Measurements from ENCODE around the gene PC.
"Not testable (repeated sequence)": the region's sequence is repeated elsewhere in the genome, so short reads cannot be mapped to it uniquely, and the experiment has no call there.

Gene PC

DNA sequence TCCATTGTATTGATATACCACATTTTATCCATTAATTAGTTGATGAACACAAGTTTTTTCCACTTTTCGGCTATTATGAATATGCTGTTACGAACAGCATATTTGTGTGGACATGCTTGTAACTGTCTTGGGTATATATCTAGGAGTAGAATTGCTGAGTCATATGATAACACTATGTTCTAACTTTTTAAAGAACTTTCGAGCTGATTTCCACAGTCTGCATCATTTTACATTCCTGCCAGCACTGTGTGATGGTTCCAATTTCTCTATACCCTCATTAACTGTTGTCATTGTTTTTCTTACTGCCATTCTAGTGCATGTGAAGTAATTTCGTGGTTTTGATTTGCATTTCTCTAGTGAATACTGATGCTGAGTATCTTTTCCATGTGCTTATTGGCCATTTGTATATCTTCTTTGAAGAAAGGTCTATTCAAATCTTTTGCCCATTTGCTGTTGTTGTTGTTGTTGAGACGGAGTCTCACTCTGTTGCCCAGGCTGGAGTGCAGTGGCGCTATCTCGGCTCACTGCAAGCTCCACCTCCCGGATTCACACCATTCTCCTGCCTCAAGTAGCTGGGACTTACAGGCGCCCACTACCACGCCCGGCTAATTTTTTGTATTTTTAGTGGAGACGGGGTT, 122.3 kb downstream of the PC start:
- DNase-seq: no peak

DNA sequence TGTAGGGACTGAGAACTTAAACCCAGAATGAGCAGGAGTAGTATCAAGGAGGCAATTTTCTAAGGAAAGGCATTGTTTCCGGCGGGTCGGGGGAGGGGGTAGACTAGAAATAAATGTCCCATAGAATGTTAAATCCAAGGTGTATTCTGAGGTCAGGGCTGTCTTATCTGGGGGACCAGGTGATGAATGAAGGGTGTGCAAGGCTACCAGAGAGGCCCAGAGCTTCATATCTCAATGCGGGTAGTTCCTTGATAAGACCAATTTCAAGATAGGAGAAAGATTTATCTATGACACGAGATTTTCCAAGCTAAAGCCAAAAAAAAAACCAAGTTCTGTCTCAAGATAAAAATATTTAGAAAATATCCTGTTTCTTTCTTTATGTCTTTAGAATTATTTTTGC, 123.2 kb downstream of the PC start:
- no peak for DNase-seq

DNA sequence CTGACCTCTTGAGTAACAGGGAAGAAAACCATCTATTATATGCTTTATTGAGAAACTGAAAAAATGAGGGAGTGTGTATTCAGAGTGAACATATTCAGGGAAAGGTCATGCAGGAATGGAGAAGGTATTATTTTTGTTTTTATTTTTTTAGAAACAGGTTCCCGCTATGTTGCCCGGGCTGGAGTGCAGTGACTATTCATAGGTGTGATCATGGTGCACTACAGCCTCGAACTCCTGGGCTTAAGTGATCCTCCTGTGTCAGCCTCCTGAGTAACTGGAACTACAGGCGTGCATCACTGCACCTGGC, 123.7 kb downstream of the PC start:
- no peak for DNase-seq

DNA sequence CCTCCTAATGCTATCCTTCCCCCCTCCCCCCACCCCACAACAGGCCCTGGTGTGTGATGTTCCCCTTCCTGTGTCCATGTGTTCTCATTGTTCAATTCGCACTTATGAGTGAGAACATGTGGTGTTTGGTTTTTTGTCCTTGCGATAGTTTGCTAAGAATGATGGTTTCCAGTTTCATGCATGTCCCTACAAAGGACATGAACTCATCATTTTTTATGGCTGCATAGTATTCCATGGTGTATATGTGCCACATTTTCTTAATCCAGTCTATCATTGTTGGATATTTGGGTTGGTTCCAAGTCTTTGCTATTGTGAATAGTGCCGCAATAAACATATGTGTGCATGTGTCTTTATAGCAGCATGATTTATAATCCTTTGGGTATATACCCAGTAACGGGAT, 133.6 kb downstream of the PC start:
- not testable (repeated sequence) for DNase-seq

DNA sequence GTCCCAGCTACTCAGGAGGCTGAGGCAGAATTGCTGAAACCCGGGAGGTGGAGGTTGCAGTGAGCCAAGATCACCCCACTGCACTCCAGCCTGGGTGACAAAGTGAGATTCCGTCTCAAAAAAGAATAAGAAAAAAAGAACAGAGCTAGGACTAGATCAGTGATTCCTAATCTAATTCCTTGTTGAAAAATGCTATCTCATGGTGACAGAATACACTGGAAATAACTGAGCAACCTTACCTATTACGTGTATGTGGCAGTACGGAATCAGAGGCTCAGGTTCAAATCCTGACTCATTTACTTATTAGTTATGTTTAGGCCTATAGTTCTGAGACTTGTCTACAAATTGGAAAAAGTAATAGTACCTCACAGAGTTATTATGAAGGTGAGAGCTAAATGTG, 134.5 kb downstream of the PC start:
- DNase-seq: no peak

DNA sequence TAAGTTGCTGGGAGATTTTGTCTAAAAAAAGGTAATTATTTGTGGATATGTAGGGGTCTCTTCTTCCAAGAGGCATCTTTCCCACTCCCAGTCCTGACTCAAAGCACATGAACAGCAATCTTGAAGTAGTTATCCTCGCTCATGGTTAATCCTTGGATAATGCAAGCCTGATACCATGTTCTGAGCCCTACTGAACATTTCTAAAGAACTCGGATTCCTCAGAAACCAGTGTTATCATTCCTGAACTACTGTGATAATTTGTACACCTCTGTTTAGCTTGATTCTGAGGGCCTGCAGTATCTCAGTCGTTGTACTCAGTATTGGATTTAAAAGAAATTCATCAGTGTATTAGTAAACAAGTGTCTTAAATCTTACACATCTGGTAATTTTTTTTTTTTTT, 137.3 kb downstream of the PC start:
- DNase-seq: no peak

DNA sequence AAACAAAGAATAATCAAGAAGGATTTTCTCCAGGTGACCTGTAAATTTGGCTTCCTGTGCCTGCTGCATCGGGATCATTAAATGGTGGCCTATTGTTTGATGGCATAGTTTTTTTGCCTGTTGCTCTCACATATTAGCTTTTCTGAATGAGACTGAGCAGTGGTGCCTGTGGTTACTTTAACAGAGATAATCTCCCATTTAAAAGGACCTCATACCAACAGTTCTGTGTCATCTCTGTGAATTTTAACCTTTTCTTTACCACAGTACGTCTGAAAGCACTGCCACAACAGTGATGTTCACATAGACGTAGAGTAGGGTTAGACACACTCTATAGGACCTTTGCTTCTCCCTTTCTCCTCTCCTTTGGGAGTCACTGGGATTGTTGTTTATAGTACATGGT, 137.8 kb downstream of the PC start:
- DNase-seq: no peak

DNA sequence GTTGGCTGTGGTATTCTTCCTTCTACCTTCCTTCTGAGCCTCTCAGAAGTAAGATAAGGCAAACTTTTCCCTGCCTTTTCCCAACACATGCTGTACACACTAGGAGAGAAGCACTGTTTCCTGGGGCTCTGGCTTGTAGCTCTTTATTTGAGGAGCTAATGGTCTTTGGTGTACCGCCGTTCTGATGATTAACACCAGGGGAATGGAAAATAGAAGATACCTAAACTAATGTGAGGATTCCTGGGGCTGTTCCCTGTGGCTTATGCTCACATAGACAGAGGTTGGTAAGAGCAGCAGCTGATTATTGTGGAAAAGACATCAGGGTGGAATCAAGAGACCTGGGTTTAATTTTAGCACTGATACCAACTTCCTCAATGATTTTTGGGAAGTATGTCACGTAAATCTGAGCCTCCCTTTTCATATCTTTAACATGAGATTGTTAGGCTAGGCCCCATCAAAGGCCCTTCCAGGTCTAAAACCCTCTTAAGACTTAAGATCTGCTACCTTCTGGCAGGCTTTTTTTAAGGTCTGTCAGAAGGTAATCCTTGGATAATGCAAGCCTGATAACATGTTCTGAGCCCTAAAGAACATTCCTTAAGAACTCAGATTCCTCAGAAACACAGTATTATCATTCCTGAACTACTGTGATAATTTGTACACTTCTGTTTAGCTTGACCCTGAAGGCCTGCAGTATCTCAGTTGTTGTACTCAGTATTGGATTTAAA, 139.8 kb downstream of the PC start:
- DNase-seq: no peak

DNA sequence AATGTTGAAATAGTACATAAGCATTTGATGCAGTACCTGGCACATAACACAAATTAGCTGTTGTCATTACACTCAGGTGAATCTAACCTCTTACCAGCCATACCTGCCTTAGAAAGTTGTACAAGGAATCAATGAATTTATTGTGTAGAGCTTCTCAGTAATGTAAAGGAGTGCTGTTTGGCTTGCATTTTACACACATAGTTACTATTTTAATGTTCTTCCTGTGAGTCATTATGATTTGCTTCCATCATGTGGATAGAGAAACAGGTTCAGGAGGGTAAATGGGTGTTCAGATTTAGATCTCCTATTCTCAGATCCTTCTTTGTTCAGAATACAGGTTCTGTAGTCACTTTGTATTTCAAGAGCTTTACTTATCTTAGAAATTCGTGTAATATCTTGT, 142.5 kb downstream of the PC start:
- no peak for DNase-seq

DNA sequence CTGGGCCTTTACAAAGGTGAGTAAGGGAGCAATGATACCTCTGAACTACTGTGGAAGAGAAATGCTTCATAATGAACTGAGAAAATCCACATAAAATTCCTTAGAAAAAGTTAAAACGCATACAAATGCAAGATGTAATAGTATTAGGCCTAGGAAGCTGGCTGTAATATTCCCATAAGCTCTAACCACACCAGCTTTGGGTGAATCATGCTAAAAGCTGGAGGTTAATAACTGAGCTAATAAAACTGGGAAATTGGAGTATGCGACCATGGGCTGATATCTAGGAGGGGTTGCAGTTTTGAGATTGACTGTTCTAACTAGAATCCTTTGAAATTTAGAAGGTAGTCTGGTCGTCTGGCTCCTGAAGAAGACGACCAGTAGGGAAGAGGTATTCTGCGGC, 143.5 kb downstream of the PC start:
- no peak for DNase-seq

DNA sequence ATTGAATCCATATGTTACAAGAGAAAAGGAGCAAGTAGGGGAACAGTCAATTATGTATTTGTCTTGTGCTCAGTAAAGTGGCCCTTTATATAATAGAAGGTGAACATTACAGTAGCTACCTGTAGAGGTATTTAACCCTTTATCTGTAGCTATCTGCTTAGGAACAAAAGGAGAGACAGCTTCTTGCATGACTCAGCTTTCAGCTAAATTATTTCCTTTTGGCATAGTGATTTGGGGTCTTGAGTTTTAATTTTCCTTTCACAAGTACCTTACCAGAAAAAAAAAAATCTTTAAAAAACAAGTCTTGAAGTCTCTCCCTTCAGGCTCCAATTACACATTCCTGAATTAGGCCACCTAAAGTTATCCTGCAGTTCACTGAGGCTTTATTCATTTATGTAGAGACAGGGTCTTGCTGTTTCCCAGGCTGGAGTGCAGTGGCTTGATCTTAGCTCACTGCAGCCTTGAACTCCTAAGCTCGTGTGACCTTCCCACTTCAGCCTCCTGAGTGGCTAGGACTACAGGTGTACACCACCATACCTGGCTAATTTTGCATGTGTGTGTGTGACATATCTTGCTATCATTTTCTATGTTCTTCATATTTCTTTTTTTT, 147.5 kb downstream of the PC start:
- no peak for DNase-seq

DNA sequence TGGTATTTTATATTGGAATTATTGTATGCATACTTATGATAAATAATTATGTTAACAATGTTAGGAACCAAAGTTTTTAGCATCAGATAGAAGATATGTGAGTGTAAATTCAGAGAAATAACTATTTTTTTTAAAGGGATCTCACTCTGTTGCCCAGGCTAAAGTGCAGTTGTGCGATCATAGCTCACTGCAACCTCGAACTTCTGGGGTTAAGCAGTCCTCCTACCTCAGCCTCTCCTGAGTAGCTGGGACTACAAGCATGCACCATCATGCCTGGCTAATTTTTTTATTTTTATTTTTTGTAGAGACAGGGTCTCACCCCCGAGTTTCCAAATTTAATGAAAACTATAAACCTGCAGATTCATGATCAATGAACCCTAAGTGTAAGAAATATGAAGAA, 148.6 kb downstream of the PC start:
- DNase-seq: no peak

DNA sequence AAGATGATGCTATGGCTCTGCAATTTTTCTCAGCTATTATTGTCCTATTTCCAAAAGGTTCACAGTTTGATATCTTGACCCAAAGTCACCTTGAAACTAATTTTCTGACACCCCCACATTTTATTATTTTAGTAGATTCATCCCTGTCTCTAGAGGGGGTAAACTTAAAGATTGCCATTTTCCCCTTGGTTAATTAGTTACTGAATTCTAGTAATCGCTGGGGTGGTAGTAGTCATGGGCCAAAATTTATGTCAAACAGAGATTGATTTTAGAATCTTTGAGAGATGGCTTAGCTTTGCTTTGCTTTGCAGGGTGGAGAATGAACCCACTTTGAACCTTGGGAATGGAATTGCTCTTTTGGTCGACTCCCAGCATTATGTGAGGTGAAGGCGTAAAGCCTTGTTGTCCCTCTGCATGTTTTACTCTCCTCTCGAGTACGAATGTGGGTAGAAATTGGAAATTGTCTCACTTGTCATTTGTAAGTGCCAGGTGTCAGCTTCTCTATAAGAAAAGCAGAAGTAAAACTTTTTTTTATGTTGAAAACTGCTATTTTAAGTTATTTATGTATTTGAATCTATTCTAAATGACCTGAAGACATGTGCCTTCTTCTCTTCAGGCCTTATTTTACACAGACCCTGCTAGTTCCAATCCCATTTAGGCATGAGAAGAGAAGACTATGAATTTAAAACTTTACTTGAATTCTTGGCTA, 157.3 kb downstream of the PC start:
- no peak for DNase-seq

DNA sequence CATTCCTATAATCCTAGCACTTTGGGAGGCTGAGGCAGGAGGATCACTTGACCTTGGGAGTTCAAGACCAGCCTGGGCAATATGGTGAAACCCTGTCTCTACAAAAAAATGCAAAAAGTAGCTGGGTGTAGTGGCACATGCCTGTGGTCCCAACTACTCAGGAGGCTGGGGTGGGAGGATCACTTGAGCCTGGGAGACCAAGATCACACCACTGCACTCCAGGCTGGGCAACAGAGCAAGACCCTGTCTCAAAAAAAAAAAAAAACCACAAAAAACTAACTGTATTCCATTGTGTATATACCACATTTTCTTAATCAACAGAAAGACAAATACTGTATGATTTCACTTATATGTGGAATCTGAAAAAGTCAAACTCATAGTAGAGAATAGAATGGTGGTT, 158.4 kb downstream of the PC start:
- not testable (repeated sequence) for DNase-seq

Measured in SW 1271 (cell line).